ENCODE data around the gene NLRP1.

DNA sequence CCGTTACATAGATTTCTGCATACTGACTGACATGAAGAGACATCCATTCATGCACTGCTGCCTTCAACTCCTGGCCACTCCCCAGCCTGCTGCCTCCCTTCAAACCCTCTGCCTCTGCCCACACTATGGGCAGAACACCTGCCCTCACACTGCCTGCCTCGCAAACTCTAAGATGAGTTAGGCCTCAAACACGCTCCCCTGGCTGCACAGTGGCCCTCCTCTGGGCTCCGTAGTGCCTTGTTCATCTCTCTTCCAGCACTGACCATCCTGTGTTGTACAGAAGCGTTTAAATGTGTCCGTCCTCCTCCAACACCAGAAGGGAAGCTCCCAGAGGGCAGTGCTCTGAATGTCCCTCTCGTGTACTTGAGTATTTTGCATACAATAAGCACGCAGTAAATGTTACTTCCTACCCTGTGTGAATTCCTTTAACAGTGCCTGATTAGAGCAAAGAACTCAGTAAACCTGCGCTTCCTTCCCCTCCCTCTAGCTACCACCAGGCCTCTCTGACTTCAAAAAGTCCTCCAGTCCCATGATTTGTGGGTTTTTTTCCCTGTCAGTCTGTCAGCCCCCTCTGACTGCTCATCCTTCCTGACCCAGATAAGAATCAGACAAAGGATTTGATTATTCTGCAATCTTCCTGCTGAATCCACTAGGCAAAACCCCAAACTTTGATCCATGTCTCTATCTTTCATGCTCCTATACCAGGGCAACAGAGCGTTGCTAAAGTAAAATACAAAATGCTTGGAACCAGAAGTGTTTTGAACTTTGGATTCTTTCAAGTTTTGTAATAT lies 119.4 kb downstream of the NLRP1 start:
- TF ChIP-seq POLR2A (IDR thresholded peaks at IDR 0.05), result no peak
- TF ChIP-seq, protein P1, sequence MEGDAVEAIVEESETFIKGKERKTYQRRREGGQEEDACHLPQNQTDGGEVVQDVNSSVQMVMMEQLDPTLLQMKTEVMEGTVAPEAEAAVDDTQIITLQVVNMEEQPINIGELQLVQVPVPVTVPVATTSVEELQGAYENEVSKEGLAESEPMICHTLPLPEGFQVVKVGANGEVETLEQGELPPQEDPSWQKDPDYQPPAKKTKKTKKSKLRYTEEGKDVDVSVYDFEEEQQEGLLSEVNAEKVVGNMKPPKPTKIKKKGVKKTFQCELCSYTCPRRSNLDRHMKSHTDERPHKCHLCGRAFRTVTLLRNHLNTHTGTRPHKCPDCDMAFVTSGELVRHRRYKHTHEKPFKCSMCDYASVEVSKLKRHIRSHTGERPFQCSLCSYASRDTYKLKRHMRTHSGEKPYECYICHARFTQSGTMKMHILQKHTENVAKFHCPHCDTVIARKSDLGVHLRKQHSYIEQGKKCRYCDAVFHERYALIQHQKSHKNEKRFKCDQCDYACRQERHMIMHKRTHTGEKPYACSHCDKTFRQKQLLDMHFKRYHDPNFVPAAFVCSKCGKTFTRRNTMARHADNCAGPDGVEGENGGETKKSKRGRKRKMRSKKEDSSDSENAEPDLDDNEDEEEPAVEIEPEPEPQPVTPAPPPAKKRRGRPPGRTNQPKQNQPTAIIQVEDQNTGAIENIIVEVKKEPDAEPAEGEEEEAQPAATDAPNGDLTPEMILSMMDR (IDR thresholded peaks at IDR 0.05), result no peak
